Measurements from ENCODE around the gene MYO3B. TPM values are rescaled to one million over a fixed set of nuclear protein-coding genes. Genes with fewer than 3 reads are reported as not detected.
A peak's percentile ranks its signal among the peaks of the same experiment; 100 is the strongest.

MYO3B gene
- total RNA-seq, 1 experiment from 2014 or later = 0.52 TPM

DNA sequence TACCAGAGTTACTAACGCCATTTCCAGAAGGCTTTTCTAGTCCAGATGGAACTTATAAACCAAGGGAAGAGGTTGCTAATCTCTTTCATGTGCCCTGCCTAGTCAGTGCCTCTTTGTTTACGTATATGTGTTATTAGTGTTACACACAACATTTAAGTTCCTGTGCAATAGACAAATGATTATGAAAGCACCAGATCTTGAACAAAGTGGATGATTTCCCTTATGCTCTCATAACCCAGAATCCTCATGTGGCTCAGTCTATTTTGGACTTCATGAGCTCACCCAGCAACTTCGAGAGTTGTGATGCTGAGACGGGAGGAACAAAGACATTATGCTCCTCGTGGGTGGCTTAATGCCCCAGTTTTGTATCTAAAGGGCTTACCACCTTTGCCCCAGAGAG is 322.8 kb downstream of the MYO3B start:
- BruUV-seq (replicated peaks) = no TSS peak
- intact Hi-C loops (cut with micrococcal nuclease; ENCODE audit: unreplicated experiment) = loop anchor here (10.0 kb wide), 1 partner anchor 214 kb away; the partner anchor contains the start of gene SP5
- DNase-seq (ENCODE audit: low spot score) = no peak
- H3K27me3 ChIP-seq (replicated peaks; ENCODE audit: insufficient read depth, low read depth, low read length, poor library complexity) = no peaks in the 10 kb centered on the region
- no peaks in the 10 kb centered on the region for H3K9me3 ChIP-seq (ENCODE audit: low read depth, low read length, poor library complexity, severe bottlenecking)
- POLR2A ChIA-PET (ENCODE audit: low non-redundant PET) = no interaction called here
- CTCF ChIA-PET = no interaction called here
- H3K4me3 ChIP-seq (ENCODE audit: low read depth, low read length, poor library complexity, severe bottlenecking) = no peak overlapping the region
- no peaks in the 10 kb centered on the region for H3K36me3 ChIP-seq (ENCODE audit: insufficient read depth, low read length, poor library complexity, severe bottlenecking)
- no peak overlapping the region for H3K27ac ChIP-seq (ENCODE audit: low read depth, low read length, poor library complexity, severe bottlenecking)
- TF ChIP-seq EZH2 (IDR thresholded peaks at IDR 0.05; ENCODE audit: borderline replicate concordance, low read depth, low read length, poor library complexity, severe bottlenecking) (no peak), CTCF (conservative IDR thresholded peaks at IDR 0.05; ENCODE audit: low read depth, low read length) (no peak)
- peaks cover 40% of the 10 kb centered on the region for H3K4me1 ChIP-seq (ENCODE audit: insufficient read depth, low read length, poor library complexity, severe bottlenecking)

- intact Hi-C loops (cut with micrococcal nuclease; ENCODE audit: unreplicated experiment) = loop anchor here (10.0 kb wide), 1 partner anchor 213 kb away; the partner anchor contains the start of gene SP5
- Histone ChIP-seq H3K27ac (ENCODE audit: low read depth, low read length, poor library complexity, severe bottlenecking) (no peak overlapping the region), H3K27me3 (replicated peaks; ENCODE audit: insufficient read depth, low read depth, low read length, poor library complexity) (no peaks in the 10 kb centered on the region), H3K4me1 (ENCODE audit: insufficient read depth, low read length, poor library complexity, severe bottlenecking) (peaks cover 45% of the 10 kb centered on the region), H3K4me3 (ENCODE audit: low read depth, low read length, poor library complexity, severe bottlenecking) (no peak overlapping the region), H3K9me3 (ENCODE audit: low read depth, low read length, poor library complexity, severe bottlenecking) (no peaks in the 10 kb centered on the region), H3K36me3 (ENCODE audit: insufficient read depth, low read length, poor library complexity, severe bottlenecking) (no peaks in the 10 kb centered on the region)
- BruUV-seq (replicated peaks) = no TSS peak
- TF ChIP-seq CTCF (conservative IDR thresholded peaks at IDR 0.05; ENCODE audit: low read depth, low read length) (no peak), EZH2 (IDR thresholded peaks at IDR 0.05; ENCODE audit: borderline replicate concordance, low read depth, low read length, poor library complexity, severe bottlenecking) (no peak)
- ChIA-PET CTCF (interaction anchor here (0.6 kb wide), 1 partner anchor 323 kb away, joined by 4 read pairs; no protein-coding TSS in a partner anchor), POLR2A (ENCODE audit: low non-redundant PET) (no interaction called here)
- no peak for DNase-seq (ENCODE audit: low spot score)
Measured at GRCh38 chr2:170501421-170502043, 323.6 kb downstream of the MYO3B start.

- Histone ChIP-seq H3K9me3 (ENCODE audit: low read depth, low read length, poor library complexity, severe bottlenecking) (no peaks in the 10 kb centered on the region), H3K4me3 (ENCODE audit: low read depth, low read length, poor library complexity, severe bottlenecking) (no peak overlapping the region), H3K4me1 (ENCODE audit: insufficient read depth, low read length, poor library complexity, severe bottlenecking) (peaks cover 45% of the 10 kb centered on the region), H3K27ac (ENCODE audit: low read depth, low read length, poor library complexity, severe bottlenecking) (peak overlapping the region; percentile 18), H3K27me3 (replicated peaks; ENCODE audit: insufficient read depth, low read depth, low read length, poor library complexity) (no peaks in the 10 kb centered on the region), H3K36me3 (ENCODE audit: insufficient read depth, low read length, poor library complexity, severe bottlenecking) (no peaks in the 10 kb centered on the region)
- peak; percentile 57 for DNase-seq (ENCODE audit: low spot score)
- no TSS peak for BruUV-seq (replicated peaks)
- ChIA-PET POLR2A (ENCODE audit: low non-redundant PET) (interaction anchor here (0.6 kb wide), 2 partner anchors 20 to 94 kb away, joined by 3 to 5 read pairs; no protein-coding TSS in a partner anchor), CTCF (interaction anchor here (0.6 to 0.7 kb wide), 2 partner anchors 311 to 322 kb away, joined by 3 to 4 read pairs; no protein-coding TSS in a partner anchor)
- intact Hi-C loops (cut with micrococcal nuclease; ENCODE audit: unreplicated experiment) = loop anchor here (10.0 kb wide), 1 partner anchor 212 kb away; the partner anchor contains the start of gene SP5
- no peak for TF ChIP-seq EZH2 (IDR thresholded peaks at IDR 0.05; ENCODE audit: borderline replicate concordance, low read depth, low read length, poor library complexity, severe bottlenecking)
- no peak for TF ChIP-seq CTCF (conservative IDR thresholded peaks at IDR 0.05; ENCODE audit: low read depth, low read length)
Measured at GRCh38 chr2:170502361-170503130, 324.6 kb downstream of the MYO3B start.
